ENCODE results near the gene OR4K1.
"Not testable (repeated sequence)": the region's sequence is repeated elsewhere in the genome, so short reads cannot be mapped to it uniquely, and the experiment has no call there.

OR4K1 gene, protein sequence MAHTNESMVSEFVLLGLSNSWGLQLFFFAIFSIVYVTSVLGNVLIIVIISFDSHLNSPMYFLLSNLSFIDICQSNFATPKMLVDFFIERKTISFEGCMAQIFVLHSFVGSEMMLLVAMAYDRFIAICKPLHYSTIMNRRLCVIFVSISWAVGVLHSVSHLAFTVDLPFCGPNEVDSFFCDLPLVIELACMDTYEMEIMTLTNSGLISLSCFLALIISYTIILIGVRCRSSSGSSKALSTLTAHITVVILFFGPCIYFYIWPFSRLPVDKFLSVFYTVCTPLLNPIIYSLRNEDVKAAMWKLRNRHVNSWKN

DNA sequence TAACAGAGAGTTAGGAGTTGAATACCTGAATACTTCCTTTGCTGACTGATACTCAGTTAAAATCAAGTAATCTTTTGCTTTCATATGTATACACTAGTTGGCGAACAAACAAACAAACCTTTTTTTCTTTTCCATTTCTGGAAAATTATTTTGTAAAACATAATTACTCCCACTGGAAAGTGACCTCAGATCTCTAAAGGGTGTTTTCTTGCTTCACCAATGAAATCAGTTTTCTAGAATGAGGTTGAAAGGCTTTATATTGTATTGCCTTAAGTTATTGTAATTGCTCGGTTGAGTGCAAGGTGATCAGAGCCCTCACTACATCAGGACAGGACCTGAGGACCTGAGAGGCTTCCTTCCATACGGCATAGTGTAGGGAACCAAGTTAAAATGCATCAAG lies at the start of gene OR4K1:
Gene OR4K1, plus strand, starts transcription at position 301 of the 400 bp plus-strand sequence. CDS start 4,750 bp downstream, outside the sequence.
- DNase-seq (ENCODE audit: low read depth in 2 of 2) = no peak

DNA sequence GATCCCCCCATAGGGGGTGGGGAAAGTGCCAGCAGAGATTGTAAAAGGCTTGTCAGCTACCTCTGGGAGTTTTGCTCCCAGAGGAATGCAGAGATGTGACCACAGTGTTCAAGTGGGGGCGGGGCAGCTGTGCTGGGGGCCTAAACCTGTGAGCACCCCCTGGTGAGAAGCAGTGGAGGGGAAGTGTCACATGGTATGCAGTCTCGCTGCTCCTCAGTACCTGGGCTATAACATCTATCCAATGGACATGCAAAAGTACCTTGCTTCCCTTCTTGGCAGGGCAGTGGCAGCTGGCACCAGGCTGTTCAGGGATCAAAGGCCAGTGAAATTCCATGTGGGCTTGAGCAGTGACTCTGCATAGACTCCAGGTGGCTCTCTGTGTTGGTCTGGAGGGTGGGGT lies 35.4 kb upstream of the OR4K1 start:
- DNase-seq (ENCODE audit: low read depth in 2 of 2) = no peak

DNA sequence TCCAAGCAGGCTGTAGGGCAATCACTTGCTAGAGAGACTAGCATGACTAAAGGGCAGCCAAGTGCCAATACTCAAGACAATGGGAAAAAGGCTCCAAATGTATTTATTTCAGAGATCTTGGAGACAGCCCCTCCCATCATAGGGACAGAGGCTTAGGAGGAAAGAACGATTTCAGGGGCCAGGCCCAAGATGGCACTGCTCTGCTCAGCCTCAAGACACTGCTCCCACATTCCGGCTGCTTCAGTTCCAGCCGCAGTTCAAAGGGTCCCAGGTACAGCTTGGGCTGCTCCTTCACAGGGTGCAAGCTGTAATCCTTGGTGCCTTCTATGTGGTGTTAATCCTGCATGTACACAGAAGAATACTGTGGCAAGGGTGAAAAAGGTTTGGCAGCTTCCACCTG lies 29.7 kb upstream of the OR4K1 start:
- no peak for DNase-seq (ENCODE audit: low read depth in 2 of 2)

DNA sequence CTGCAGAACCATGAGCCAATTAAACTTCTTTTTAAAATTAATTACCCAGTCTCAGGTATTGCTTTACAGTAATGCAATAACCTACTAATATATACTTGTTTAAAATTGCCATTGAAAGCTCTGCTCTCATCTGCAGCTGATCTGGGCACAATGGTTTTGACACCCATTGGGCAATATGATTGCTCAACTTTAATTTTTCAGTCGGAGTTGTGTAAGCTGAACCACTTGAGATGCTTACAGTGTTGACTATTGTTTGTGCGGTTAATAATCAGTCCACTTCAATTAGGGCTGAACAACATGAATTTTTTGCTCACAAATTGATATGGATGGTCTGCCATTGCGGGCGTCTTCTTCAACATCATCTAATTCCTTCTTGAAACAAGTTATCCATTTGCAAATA lies 28.3 kb upstream of the OR4K1 start:
- no peak for DNase-seq (ENCODE audit: low read depth in 2 of 2)

DNA sequence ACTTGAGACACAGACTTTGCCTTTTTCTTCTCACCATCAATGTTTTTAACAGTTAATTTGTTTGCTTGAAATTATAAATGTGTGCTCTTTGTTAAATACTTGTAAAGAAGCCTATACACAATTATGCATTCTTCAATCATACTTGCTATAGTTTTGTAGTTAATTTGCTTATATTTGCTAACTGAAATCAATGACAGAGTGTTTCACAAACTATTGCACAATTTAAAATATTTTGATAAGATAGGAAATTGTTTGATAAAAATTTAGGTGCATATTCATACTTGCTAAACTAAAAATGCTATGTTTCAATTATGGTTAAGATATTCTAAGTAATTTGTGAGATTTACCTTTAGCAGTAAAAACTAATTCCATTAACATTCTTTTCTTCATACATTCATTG lies 24.1 kb upstream of the OR4K1 start:
- no peak for DNase-seq (ENCODE audit: low read depth in 2 of 2)

DNA sequence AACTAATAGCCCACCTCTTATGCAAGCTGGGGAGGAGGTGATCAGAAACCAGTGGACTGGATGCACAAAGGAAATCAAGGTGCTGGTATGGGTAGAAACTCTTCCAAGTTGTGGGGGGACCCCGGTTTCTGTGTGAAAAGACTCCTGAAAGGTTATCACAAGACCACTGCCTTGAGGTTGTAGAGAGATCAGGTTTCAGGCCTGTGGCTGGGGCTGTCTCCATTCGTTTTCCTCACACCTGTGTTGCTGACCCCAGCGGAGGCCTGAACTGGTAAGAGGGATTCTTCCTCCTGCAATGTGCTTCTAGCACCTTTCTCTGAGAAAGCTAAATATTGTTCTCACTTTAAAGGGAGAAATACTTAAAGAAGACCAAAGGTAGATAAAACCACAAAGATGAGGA lies 19.6 kb upstream of the OR4K1 start:
- DNase-seq (ENCODE audit: low read depth in 2 of 2) = no peak

DNA sequence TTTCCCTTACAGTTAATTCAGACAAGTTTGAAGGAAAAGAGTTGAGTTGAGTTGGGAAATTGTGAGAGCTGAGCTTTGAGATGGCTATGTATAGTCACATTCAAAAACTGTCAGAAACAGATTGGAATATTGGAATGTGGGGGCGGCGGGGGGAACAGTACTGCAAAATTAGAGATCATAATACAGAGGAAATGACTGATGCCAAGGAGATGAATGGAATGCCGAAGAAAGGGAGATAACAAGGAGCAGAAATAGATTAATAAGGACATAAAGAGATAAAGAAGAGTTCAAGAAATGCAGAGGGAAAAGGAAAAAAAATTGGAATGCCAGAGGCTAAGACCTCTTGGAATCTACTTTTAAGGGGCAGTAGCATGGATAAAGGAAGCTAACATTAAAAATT lies 13.5 kb upstream of the OR4K1 start:
- DNase-seq (ENCODE audit: low read depth in 2 of 2) = no peak

DNA sequence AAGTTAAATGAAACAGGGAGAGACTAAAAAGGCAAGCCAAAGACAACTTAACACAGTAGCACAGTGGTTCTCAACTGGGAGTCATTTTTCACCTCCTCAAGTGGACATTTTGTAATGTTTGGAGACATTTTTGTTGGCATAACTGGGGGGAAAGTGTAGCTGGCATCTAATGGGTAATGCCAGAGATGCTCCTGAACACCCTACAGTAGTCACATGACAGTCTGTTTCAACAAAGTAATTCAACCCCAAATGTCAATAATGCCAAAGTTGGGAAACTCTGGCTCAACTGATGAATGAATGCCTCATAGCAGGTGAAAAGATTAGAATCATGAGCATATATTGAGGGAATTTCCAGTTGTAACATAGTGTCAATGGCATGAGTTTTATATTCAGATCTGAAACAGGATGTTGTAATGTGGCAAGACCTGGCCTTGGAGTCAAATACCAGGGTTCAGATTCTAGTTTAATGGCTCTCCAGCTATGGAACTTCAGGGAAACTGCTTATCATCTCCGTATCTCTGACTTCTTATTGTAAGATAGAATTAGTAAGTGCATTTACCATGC lies 12.7 kb upstream of the OR4K1 start:
- no peak for DNase-seq (ENCODE audit: low read depth in 2 of 2)

DNA sequence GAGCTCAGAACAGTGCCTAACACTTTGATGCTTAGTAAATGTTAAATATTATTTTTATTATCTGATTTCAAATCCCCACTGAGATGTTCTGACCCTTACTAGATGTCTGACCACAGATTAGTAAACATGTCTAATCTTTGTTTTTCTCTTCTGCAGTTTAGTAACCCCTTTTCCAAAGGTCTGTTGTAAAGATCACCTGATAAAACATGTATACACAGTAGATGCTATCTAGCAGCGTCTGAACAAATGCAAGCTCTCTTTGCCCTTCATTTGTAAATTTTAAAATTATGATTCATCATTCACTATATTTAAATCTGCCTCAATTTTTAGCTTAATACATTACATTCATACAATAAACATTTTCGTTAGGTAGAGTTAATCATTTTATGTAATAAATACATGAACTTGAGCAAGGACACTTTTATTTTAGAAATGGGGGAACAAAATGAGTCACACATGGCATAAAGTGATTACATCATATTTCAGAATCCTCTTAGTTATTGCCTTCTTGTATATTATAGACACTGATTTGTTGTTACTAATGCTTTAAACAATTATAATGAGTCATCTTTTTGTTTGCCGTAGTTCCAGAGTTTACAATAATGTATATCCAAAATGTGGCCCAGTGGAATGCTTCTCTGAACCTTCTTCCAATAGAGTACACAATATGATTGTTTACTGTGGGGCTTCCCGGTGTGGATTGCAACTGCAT lies 12.0 kb upstream of the OR4K1 start:
- DNase-seq (ENCODE audit: low read depth in 2 of 2) = no peak

DNA sequence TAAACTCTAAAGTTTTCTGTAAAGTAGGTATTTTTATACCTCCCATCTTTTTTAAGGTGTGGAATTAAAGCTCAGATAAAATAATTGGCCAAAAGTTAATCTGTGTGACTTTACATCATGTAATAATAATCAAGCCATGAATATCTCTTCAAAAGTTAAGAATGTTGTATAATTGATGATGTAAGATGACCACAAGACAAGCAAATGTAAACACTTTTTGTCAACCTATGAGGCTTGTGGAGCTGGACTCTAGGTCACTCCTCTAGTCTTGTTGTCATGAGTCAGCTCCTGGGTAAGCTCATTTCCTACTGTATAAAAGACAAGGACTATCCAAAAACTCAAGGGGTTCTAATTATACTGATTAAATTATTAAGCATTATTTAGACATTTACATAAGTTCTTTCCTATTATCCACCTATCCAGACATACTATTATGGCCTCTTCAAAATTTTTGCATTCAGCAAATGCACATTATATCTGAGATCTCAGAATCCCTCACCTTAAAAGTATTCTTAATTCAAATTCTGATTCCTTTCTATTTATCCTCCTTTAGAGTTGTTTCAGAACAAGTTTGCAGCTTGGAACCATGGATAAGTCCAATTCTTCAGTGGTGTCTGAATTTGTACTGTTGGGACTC lies 10.6 kb upstream of the OR4K1 start, which contains the start of gene OR4K5:
Gene OR4K5, plus strand, starts transcription at position 587 of the 637 bp plus-strand sequence. Its CDS starts 0 bp downstream, at position 587.
- DNase-seq (ENCODE audit: low read depth in 2 of 2) = no peak

DNA sequence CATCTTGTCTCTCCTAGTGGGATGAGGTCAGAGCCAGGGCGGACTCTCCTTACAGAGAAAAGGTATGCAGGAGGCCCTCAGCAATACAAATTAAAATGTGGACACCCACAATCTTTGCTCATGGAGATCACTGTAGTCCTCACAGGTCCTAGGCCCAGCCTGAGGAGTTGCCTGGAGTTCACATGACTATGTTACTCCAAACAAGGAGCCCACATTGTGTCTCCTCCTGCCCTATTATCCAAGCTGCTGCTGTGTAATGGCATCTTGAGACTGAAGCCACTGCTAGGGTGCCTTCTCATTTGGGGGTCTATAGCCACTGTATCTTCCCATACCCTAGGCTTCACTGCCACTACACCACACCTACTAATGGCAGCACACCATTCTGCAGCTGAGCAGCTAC lies 11.0 kb downstream of the OR4K1 start:
- DNase-seq (ENCODE audit: low read depth in 2 of 2) = no peak

DNA sequence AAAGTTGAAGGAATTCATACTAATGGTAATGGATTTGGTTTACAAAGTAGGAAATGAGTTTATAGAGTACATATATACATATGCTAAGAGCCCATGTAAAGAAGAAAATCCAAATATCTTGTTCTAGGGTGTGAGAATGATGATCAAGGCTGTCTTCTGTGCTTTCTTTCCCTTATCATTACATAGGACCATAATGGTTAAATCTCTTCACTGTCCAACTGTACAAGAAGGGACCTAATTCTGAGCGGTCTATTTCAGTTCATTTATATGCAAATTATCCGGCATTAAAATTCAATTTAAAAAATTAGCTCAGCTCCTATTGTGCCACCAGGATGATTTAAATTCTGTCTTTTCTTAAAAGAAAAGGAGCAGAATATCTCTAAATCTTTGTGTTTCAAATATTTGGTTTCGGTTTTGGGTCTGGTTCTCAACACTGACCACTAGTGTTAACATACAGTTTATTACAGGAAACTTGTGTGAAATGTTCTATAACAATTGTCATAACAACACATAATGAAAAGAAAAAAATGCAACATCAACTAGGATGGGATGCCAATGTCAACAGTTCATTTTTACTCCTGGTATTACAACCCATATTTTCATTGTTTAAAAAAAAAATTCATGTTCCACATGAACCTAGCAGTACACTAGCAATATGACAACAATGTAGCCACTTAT lies 16.8 kb downstream of the OR4K1 start:
- DNase-seq (ENCODE audit: low read depth in 2 of 2) = no peak

DNA sequence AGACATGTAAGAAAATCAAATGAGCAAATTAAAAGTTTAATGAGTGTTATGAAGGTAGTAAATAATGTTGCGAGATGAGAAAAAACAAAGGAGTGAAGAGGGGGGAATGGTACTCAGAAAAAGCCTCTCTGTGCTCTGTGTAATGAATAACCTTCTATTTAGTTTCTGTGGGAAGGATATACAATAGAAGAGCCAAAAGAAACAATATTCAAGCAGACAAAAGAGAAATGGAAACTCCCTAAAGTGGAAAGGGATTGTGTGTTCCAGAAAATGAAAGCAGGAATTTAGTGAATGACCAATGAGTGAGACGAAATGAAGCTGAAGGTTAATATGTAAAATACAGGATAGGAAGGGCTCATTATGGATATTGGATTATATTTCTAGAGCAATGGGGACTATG lies 18.5 kb downstream of the OR4K1 start:
- DNase-seq (ENCODE audit: low read depth in 2 of 2) = no peak

DNA sequence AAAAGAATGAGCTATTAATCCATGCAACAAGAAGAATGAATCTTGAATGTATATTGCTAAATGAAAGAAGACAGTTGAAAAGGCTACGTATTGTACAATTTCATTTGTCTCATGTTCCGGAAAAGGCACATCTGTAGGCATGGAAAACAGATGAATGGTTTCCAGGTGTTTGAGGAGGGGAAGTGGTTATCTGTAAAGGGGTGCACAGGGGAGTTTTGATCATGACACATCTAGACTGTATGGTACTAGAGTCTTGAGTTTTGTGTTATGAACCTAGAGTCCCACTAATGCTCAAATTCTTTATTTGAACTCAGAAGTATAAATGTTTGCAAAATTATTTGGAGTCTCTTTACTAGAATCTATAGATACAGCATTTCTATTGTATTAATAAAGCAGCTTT lies 39.0 kb downstream of the OR4K1 start:
- not testable (repeated sequence) for DNase-seq (ENCODE audit: low read depth in 2 of 2)

DNA sequence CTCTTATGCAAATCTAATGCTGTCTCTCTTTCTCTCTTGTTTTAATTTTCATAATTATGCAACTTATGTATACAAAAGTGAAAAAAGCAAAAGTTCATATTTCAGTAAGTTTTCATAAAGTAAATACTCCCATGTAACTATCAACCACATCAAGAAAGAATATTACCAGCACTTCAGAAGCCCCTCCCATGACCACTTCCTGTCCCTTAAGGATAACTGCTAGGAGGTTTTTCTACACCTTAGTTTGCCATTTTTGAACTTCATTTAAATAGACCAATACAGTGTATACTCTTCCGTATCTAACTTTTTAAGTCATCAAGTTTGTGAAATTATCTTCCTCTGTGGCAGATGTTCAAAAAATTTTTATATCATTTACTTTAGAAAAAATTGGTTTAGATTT lies 44.1 kb downstream of the OR4K1 start:
- DNase-seq (ENCODE audit: low read depth in 2 of 2) = no peak

DNA sequence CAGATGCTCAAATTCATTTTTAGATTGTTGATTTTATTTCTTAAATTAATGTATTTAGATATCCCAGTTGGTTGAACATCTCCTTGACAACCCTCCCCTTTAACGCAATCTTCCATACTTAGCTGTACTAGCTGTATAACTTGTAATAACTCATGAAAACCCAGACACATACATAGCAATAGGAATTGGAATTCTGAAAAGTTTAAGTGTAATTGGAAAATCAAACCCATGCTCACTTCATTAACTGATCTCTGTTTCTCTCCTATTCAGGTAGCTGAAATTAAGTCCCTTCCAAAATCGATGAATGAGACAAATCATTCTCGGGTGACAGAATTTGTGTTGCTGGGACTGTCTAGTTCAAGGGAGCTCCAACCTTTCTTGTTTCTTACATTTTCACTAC lies 44.6 kb downstream of the OR4K1 start, which contains the start of gene OR4K15:
Gene OR4K15, plus strand, starts transcription at position 301 of the 400 bp plus-strand sequence. Its CDS starts 0 bp downstream, at position 301.
- DNase-seq (ENCODE audit: low read depth in 2 of 2) = no peak

All from activated CD4-positive, alpha-beta T cell treated with anti-CD3 and anti-CD28 coated beads for 24 hours (primary cell).